ENCODE data around the gene WASHC4.

WASHC4 gene

GRCh38 chr12:105214670-105215375 is 107.3 kb downstream of the WASHC4 start:
- FAIRE-seq: no peak

GRCh38 chr12:105218434-105218833 is 110.9 kb downstream of the WASHC4 start:
- FAIRE-seq: no peak

All from islet of Langerhans (tissue), 1 donor.